DOHH2 (cell line): ENCODE measurements around the gene MGME1.

ENCODE experiments used
- EZH2phosphoT487 ChIP-seq: fragments of 200-600 bp; sonication (generic); IDR thresholded peaks from 2 replicates; pipeline ENCODE4 v1.6.1; 2017; ENCODE audit warnings: borderline replicate concordance, mild to moderate bottlenecking, antibody characterized with exemption, low read length, moderate library complexity, mixed read lengths
- TF ChIP-seq, protein P1 (sequence below): fragments of 200-600 bp; sonication (generic); IDR thresholded peaks from one replicate; pipeline ENCODE4 v1.5.1; 2014; ENCODE audit warnings: antibody characterized with exemption, mild to moderate bottlenecking, low read depth, low read length; ENCODE audit not compliant: poor library complexity, severe bottlenecking

DNA sequence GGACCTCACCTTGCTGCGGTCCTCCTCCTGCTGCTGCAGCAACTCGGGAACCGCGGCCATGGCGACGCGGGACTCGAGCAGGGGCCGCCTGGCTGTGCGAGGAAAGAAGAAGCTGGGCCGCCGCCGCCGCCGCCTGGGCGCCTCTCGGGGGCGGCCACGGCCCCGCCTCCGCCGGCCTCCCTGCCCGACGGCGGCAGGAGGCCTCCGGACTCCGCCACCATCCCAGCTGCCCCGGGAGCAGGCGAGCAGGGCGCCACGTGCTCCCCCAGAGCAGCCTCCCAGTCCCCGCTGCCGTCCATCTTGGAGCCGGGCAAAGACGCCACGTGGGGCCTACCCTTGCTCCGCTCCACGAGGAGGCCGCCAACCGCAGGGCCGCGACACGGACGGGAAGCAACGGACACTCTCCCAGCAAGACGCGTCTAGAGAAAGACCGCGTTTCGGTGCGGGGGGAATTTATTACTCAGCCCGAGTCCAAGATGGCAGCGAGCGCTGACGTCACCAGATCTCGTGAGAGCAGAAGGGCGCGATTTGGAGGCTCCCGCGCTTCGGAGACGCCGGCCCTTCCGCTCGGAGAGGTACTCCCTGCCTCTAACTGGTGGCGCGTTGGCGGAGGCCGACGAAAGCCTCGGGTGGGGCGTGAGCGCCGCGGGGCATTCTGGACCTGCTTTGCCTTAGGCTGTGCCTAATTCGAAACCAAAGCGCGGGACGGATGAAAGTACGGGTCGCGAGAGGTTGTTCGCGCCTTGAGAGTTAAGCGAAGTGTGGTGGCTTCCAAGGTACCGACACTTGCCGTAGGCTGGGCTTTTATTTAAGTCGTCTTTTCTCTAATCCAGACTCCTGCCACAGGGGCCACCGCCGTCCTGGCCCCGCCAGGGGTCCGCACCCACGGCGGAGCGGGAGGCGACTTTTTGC, at the start of gene MGME1, which contains the start of gene SNX5:
- TF ChIP-seq, protein P1, sequence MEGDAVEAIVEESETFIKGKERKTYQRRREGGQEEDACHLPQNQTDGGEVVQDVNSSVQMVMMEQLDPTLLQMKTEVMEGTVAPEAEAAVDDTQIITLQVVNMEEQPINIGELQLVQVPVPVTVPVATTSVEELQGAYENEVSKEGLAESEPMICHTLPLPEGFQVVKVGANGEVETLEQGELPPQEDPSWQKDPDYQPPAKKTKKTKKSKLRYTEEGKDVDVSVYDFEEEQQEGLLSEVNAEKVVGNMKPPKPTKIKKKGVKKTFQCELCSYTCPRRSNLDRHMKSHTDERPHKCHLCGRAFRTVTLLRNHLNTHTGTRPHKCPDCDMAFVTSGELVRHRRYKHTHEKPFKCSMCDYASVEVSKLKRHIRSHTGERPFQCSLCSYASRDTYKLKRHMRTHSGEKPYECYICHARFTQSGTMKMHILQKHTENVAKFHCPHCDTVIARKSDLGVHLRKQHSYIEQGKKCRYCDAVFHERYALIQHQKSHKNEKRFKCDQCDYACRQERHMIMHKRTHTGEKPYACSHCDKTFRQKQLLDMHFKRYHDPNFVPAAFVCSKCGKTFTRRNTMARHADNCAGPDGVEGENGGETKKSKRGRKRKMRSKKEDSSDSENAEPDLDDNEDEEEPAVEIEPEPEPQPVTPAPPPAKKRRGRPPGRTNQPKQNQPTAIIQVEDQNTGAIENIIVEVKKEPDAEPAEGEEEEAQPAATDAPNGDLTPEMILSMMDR = no peak
- no peak for TF ChIP-seq EZH2phosphoT487
